Raji (cell line): ENCODE measurements around the gene ARHGEF1.

Experiments
- POLR2A ChIP-seq: IDR thresholded peaks from 2 replicates; pipeline ENCODE4 v1.6.1; 2011; ENCODE audit warnings: low read depth, low read length, control low read depth; ENCODE audit not compliant: insufficient read depth

ARHGEF1 gene, protein sequence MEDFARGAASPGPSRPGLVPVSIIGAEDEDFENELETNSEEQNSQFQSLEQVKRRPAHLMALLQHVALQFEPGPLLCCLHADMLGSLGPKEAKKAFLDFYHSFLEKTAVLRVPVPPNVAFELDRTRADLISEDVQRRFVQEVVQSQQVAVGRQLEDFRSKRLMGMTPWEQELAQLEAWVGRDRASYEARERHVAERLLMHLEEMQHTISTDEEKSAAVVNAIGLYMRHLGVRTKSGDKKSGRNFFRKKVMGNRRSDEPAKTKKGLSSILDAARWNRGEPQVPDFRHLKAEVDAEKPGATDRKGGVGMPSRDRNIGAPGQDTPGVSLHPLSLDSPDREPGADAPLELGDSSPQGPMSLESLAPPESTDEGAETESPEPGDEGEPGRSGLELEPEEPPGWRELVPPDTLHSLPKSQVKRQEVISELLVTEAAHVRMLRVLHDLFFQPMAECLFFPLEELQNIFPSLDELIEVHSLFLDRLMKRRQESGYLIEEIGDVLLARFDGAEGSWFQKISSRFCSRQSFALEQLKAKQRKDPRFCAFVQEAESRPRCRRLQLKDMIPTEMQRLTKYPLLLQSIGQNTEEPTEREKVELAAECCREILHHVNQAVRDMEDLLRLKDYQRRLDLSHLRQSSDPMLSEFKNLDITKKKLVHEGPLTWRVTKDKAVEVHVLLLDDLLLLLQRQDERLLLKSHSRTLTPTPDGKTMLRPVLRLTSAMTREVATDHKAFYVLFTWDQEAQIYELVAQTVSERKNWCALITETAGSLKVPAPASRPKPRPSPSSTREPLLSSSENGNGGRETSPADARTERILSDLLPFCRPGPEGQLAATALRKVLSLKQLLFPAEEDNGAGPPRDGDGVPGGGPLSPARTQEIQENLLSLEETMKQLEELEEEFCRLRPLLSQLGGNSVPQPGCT

DNA sequence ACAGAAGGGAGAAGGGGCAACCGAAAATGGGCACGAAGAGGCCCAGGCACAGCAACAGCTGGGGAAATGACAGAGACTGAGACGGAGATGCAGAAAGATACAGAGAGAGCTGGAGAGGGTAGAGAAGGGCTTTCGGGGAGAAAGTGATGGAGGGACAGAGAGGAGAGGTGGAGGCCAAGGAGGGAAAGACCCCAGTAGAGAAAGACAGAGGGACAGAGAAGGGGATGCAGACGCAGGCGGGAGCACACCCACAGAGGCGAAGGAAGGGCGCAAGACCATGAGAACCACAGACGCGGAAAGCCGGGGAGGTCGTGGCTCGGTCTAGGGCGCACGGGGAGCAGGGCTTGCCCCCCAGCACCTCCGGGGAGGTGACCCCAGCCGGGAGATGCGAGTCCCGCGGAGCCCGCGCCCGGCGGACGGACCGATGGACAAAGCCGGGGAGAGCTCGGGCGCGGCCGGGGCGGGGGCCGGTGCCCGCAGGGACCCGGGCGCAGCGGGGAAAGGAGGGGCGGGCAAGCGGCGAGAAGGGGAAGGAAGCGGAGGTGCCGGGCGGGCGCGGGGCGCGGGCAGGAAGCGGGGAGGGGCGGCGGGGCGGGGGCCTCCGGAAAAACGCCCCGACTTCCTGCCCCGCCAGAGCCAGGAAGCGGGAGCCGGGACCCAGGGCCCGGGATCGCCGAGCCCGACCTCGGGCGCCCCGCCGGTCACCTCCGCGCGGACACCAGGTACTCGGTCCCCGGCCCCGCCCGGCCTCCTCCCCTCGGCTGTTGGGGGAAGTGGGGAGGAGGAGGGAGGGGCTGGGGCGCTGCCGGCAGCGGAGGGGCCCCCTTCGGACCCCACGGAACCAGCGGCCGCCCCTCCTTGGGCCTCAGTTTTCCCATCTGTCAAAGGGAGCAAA is at the start of gene ARHGEF1:
Gene ARHGEF1, plus strand, starts transcription at position 617 of the 895 bp plus-strand sequence. CDS start 4,899 bp downstream, outside the sequence.
- peak; percentile 80 for TF ChIP-seq POLR2A

DNA sequence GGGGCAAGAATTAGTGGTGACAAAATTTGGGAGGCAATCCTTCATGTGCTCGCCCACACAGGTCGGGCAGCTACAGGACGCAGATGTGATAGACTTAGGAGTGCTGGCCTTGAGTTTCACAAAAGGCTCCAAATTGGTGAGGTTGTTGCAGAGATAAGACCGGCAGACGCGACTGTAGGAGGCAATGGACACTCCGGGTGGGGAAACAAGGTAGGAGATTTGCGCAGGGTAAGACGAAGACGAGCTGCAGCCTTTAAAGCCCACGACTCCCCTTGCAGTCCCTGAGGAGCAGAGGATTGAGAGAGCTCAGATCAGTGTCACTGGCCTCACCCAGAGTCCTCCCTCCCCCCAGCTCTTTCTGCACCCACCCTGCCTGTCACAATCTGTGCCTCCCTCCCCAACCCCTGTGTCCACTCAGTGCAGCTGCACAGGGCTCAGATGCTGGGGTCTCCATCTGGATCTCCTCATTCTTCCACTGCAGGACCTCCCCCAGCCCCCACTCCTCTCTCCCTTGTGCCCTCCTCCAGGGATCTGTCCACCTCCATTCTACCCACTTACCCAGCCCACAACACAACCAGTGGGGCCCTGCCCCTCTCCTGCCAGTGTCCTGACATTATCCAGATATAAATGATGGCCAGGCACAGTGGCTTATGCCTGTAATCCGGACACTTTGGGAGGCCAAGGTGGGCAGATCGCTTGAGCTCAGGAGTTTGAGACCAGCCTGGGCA is 44.8 kb upstream of the ARHGEF1 start:
- TF ChIP-seq POLR2A: no peak

DNA sequence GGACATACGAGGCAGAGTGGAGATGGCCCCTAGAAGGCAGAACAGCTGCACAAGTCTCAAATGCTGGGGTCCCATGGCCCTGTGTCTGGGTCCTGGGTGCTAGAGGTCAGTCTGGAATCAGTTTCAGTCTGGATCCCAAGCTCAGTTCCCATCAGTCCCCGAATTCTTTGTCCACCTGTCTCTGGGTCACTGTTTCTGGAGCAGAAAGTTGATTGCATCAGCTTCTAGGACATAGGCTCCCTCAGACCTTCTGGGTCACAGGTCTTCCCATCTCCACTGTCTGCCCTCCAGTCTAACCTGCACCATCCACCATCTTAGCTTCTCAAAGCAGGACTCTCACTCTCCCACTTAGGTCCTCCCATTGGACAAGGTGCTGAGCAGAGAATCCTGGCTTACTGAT is 43.8 kb upstream of the ARHGEF1 start:
- no peak for TF ChIP-seq POLR2A

DNA sequence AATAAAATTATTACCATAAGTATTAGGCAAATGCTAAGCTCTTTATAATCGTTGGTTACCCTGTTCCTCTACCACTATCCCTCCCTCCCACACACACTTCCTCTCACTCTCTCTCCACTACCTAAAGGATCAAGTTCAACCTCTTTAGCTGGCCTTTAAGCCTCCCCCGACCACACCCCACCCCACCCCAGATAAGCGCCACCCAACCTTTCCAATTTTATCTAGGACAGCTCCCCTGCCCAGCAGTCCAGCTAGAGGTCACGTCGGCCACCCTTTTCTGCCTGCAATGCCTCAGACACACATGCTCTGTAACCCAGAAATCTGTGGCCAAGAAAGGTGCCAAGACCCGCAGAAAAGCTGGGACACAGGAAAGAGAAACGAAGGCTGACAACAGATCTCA is 39.6 kb upstream of the ARHGEF1 start:
- no peak for TF ChIP-seq POLR2A

DNA sequence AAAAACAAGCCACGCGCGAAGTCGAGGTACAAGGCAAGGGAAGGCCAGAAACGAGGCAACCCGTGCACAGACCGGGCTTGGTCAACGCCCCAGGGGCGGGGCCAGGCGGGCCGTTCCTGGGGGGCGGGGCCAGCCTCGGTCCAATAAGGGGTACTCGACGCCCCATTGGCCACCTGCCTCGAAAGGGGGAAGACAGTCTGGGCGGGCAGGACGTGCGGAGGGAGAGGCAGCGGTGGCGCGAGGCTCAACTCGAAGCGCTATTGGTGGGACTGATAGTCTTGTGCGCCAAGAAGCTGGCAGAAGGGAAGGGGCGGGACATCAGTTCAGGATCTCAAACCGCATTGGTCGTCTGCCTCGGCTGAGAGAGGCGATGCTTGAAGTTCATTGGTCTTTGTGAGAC is 38.4 kb upstream of the ARHGEF1 start, which contains the start of gene LYPD4:
Gene LYPD4, minus strand, starts transcription at position 83 of the 400 bp plus-strand sequence. CDS start 5,398 bp downstream, outside the sequence.
- no peak for TF ChIP-seq POLR2A

DNA sequence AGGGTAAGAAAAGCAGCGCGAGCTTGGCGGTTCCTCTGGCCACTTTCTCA is 38.2 kb upstream of the ARHGEF1 start, which contains the start of gene DMRTC2:
Gene DMRTC2, plus strand, starts transcription at position 42 of the 50 bp plus-strand sequence. CDS start 2,387 bp downstream, outside the sequence.
- no peak for TF ChIP-seq POLR2A

DNA sequence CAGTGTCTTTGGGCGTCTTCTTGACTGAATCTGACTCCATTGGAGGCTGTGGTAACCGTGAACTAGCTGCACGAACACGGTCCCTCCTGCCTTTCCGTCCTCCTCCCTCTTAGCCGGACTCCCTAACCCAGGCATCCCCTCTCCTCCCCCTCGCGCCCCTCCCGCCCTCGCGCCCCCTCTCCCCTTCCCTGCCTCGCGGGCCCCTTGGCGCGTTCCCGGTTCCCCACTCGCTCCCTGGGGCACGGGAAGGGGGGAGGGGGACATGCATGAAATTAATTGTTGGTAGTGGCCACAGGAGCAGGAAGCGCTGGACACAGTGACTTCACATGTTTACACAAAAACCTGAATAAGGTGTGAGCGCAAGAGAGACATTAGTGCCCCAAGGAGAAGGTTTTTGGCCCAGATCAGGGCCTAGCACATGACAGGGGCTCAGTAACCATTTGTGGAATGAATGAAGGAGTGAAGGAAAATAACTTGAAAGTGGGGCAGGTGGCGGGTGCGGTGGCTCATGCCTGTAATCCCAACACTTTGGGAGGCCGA is 37.9 kb upstream of the ARHGEF1 start:
- TF ChIP-seq POLR2A: no peak

DNA sequence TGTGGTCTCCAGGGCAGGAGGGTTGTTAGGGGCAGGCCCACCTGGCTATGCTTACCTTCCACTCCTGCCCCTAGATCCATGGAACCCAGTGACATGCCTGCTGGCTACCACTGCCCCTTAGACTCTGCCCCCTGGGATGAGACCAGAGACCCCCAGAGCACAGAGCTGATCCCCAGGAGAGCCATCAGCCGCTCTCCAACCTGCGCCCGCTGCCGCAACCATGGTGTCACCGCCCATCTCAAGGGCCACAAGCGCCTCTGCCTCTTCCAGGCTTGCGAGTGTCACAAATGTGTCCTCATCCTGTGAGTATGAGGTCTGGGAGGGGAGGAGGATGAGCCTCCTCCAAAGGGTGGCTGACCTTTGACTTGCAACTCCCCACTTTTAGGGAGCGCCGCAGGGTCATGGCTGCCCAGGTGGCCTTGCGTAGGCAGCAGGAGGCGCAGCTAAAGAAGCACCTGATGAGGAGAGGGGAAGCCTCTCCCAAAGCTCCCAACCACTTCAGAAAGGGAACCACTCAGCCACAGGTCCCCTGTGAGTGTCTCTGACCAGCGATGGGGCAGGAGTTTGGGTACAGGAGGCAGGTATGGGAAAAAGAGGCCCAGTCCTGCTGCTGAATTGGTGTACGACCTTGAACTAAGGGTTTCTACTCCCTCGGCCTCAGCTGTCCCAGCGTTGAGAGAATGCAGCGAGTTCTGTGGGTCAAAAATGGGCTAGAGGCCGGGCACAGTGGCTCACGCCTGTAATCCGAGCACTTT is 35.5 kb upstream of the ARHGEF1 start:
- TF ChIP-seq POLR2A: no peak

DNA sequence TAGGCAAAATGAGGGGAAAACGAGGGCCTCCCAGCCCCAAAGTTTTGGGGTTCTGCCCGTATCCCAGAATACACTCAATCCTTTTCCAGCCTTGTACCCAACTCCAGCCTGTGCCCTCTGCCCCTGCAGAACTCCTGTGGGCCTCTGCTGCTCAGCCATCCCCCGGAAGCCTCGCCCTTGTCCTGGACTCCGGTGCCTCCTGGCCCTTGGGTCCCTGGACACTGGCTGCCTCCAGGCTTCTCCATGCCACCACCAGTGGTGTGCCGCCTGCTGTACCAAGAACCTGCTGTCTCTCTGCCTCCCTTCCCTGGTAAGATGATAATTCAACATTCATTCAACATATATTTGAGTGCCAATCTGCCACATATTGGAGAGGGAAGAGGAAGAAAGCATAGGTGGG is 34.3 kb upstream of the ARHGEF1 start:
- TF ChIP-seq POLR2A: no peak

DNA sequence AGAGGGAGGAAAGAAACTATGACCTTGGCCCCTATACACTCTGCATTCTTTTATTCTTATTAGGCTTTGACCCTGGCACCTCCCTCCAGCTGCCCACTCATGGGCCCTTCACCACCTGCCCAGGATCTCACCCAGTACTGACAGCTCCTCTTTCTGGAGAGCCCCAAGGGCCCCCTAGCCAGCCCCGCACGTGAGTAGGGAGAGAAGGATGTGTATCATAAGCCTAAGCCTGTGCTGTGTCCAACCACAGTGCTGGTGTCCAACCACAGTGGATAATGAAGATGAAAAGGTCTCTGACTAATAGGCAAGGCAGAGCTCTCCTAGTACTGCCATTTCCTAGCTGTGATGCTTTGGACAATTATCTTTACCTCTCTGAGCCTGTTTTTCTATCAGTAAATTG is 33.9 kb upstream of the ARHGEF1 start:
- no peak for TF ChIP-seq POLR2A

DNA sequence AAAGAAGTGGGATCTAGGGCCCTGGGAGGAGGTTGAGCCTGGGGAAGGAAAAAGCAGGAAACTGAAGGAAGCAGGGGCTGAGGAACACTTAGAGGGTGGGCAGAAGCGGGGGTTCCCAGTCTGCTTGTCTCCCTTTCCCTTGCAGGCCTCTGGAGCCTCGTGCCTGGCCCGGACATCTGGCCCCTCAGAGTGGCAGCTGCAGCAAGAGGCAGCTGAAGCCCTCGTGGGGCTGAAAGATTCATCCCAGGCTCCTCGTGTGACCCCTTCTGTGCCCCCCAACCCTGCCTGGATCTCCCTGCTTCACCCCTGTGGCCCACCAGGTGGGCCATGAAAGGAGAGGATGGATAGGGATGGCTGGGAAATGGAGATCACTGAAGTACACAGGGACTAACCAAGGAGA is 32.6 kb upstream of the ARHGEF1 start:
- no peak for TF ChIP-seq POLR2A

DNA sequence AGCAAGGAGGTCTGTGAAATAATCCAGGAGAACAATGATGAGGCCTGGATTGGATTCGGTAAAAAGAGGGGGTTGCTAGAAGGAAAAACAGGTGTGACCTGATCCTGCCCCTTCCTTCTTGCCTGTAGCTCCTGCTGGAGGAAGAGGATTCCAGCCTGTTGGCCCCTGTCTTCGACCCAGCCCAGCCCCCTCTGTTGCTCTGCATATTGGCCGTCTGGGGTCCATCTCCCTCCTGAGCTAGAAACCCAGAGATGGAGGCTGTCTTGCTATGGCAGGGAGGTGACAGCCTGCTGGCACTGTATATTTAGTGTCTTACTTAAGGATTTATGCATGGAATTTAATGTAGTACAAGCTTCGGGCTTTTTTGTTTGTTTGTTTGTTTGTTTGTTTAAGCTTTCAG is 31.5 kb upstream of the ARHGEF1 start:
- TF ChIP-seq POLR2A: no peak

DNA sequence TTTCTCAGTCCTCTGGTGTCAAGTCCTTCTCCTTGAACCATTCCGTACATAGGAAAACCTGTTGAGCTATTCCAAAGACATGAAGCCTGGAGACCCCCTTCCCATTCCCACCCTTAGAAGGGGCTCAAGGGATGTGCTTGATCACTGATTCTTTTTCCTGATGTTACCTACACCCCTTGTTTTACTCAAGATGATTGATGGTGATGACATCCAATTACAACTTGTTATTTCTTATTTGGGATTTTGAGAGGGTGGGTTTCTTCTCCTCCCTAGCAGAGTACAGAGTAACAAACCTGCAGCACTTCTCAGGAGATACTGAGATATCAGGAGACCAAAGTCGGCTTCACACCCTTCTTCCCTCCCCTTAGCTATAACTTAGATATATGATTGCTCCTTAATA is 29.6 kb upstream of the ARHGEF1 start:
- TF ChIP-seq POLR2A: no peak

DNA sequence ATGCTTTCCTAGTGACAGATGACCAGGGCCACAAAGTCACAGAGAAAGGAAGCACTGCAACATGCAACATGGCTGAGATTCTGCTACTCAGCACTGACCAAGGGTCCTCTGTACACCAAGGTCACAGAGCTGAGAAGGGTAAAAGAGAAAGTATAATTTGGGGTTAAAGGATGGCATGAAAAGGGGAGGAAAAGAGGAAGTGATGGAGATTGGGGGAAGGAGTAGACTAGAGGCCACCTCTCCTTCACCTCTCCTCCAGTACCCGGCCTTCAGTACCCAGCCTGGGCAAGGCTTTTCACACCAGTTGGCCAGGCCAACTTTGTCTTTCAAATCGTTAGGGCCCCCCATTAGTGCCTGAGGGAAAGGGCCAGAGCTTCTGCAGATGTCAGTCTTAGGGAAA is 29.2 kb upstream of the ARHGEF1 start:
- TF ChIP-seq POLR2A: no peak
